Neuron (in vitro differentiated cells): Measurements from ENCODE around the gene UNC13A.

Source experiments
- H2AFZ ChIP-seq: one replicate; pipeline ENCODE4 v1.6.1; 2013; ENCODE audit warnings: low read depth, mild to moderate bottlenecking, inconsistent platforms, low read length, moderate library complexity
- H3K27me3 ChIP-seq: one replicate; pipeline ENCODE4 v1.6.1; 2013; ENCODE audit warnings: low read length; ENCODE audit not compliant: insufficient read depth
- H3K36me3 ChIP-seq: one replicate; pipeline ENCODE4 v1.6.1; 2013; ENCODE audit warnings: low read length; ENCODE audit not compliant: insufficient read depth
- H3K4me1 ChIP-seq: one replicate; pipeline ENCODE4 v1.6.1; 2013; ENCODE audit warnings: low read length; ENCODE audit not compliant: insufficient read depth
- H3K4me3 ChIP-seq: 2 replicates; pipeline ENCODE4 v1.5.1; 2013; ENCODE audit warnings: mild to moderate bottlenecking, low read length, moderate library complexity
- H3K9me3 ChIP-seq: one replicate; pipeline ENCODE4 v1.6.1; 2013; ENCODE audit warnings: low read length

The UNC13A gene

DNA sequence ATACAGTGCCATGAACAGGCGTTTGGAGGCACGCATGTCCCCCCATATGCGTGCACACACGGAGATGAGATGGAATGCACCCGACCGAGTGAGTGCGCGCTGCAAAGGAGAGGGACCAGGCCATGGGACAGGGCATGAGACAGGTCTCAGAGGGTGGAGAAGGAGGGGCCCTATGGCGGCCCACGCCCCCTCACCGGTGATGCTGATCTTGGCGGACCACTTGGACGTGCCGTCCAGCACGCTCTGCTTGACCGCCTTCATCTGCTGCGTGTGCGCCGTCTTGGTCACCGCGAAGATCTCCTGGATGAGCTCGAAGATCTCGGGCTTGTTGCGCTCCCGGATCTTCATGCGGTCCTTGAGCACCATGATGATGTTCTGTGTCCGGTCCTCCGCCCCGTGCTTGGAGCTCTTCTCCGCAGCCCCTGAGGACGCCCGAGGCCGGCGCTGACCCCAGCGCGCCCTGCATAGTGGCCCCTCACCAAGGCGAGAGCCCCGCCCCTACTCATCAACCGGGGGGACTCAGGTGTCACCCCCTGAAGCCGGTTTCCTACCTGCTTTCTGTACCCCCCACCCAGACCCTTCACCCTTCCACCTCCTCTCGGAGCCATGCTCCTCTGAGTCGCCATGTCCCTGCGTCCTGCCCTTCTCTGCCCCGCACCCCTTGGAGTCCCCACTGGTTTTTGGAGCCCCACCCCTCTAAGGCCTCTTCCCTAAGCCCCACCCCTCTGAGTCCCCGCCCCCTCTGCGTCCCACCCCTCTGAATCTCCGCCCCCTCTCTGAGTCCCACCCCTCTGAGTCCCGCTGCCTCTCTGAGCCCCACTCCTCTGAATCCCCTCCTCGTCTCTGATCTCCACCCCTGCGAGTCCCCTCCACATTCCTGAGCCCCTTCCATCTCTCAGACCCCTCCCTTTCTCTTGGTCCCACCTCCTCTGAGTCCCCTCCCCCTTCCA, 40.8 kb downstream of the UNC13A start:
- Histone ChIP-seq H2AFZ (no peak overlapping the region), H3K27me3 (no peaks in the 10 kb centered on the region), H3K4me3 (no peak overlapping the region), H3K36me3 (peaks cover 14% of the 10 kb centered on the region), H3K4me1 (no peaks in the 10 kb centered on the region), H3K9me3 (peaks cover 5% of the 10 kb centered on the region)

- Histone ChIP-seq H3K4me3 (no peak overlapping the region), H2AFZ (no peak overlapping the region), H3K9me3 (peaks cover 5% of the 10 kb centered on the region), H3K4me1 (no peaks in the 10 kb centered on the region), H3K36me3 (peaks cover 15% of the 10 kb centered on the region), H3K27me3 (no peaks in the 10 kb centered on the region)
Observed at GRCh38 chr19:17646441-17646840, 41.7 kb downstream of the UNC13A start.

GRCh38 chr19:17645339-17645963, 42.7 kb downstream of the UNC13A start:
- H3K27me3 ChIP-seq: no peaks in the 10 kb centered on the region
- H3K4me1 ChIP-seq: no peaks in the 10 kb centered on the region
- no peak overlapping the region for H2AFZ ChIP-seq
- H3K36me3 ChIP-seq: peaks cover 15% of the 10 kb centered on the region
- H3K4me3 ChIP-seq: no peak overlapping the region
- peaks cover 5% of the 10 kb centered on the region for H3K9me3 ChIP-seq

DNA sequence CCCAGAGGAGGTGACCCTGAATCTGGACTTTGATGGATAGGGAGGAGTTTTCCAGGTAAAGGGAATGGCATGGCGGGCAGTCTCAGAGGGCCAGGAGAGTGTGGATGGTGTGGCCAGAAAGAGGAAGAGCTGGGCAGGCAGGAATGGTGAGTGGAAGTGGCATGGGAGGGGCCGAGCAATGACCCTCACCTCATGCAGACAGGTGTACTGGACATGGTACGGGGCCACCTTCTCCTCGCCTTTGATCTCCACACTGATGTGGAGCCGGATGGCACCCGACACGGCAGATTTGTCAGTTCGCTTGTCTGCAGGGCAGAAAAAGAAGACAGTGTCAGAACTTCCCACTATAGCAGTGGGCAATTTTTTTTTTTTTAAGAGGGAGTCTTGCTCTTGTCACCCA, 45.5 kb downstream of the UNC13A start:
- H3K27me3 ChIP-seq: no peaks in the 10 kb centered on the region
- H3K4me1 ChIP-seq: no peaks in the 10 kb centered on the region
- peaks cover 5% of the 10 kb centered on the region for H3K9me3 ChIP-seq
- no peak overlapping the region for H2AFZ ChIP-seq
- H3K36me3 ChIP-seq: peaks cover 18% of the 10 kb centered on the region
- H3K4me3 ChIP-seq: no peak overlapping the region

DNA sequence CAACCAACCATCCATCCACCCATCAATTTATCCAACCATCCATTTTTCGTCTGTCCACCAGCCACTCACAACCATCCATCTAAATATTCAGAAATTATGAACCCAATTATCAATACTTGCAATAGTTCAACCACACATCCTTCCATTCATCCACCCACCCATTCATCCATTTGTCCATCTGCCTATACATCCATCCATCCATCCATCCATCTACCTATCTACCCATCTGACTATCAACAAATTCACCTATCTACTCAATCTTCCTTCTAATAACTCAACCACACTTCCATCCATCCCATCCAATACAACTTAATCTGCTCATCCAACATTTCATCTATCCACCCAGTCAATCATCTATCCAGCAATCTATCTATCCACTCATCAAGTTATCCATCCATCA, 46.3 kb downstream of the UNC13A start:
- no peak overlapping the region for H2AFZ ChIP-seq
- no peaks in the 10 kb centered on the region for H3K27me3 ChIP-seq
- no peak overlapping the region for H3K4me3 ChIP-seq
- H3K9me3 ChIP-seq: peaks cover 1% of the 10 kb centered on the region
- H3K4me1 ChIP-seq: no peaks in the 10 kb centered on the region
- peaks cover 14% of the 10 kb centered on the region for H3K36me3 ChIP-seq

- Histone ChIP-seq H3K4me1 (no peaks in the 10 kb centered on the region), H2AFZ (no peak overlapping the region), H3K9me3 (no peaks in the 10 kb centered on the region), H3K36me3 (peaks cover 12% of the 10 kb centered on the region), H3K27me3 (no peaks in the 10 kb centered on the region), H3K4me3 (no peak overlapping the region)
Observed at GRCh38 chr19:17641181-17641580, 47.0 kb downstream of the UNC13A start.

- Histone ChIP-seq H3K9me3 (no peaks in the 10 kb centered on the region), H2AFZ (no peak overlapping the region), H3K27me3 (no peaks in the 10 kb centered on the region), H3K4me3 (no peak overlapping the region), H3K36me3 (peaks cover 10% of the 10 kb centered on the region), H3K4me1 (no peaks in the 10 kb centered on the region)
Observed at GRCh38 chr19:17633700-17634099, 54.5 kb downstream of the UNC13A start.

GRCh38 chr19:17632577-17632976, 55.6 kb downstream of the UNC13A start:
- no peaks in the 10 kb centered on the region for H3K4me1 ChIP-seq
- H3K36me3 ChIP-seq: peaks cover 12% of the 10 kb centered on the region
- H3K27me3 ChIP-seq: no peaks in the 10 kb centered on the region
- no peak overlapping the region for H2AFZ ChIP-seq
- H3K4me3 ChIP-seq: no peak overlapping the region
- no peaks in the 10 kb centered on the region for H3K9me3 ChIP-seq

DNA sequence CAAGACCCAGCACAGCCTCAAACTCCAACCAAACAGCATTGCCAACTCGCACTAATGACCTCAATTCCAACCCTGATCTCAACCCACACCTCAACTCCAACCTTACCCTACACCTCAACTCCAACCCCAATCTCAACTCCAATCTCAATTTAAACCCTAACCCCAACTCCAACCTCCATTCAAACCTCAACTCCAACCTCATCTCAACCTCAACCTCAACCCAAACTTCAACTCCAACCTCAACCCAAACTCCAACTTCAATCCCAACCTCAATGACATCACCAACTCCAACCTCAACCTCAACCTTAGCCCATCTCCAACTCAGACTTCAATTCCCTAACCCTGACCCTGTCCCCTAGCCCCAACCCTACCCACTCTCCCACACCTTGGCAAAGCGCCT, 58.4 kb downstream of the UNC13A start:
- H3K27me3 ChIP-seq: no peaks in the 10 kb centered on the region
- no peak overlapping the region for H3K4me3 ChIP-seq
- H3K4me1 ChIP-seq: no peaks in the 10 kb centered on the region
- H3K36me3 ChIP-seq: peaks cover 14% of the 10 kb centered on the region
- no peaks in the 10 kb centered on the region for H3K9me3 ChIP-seq
- no peak overlapping the region for H2AFZ ChIP-seq

DNA sequence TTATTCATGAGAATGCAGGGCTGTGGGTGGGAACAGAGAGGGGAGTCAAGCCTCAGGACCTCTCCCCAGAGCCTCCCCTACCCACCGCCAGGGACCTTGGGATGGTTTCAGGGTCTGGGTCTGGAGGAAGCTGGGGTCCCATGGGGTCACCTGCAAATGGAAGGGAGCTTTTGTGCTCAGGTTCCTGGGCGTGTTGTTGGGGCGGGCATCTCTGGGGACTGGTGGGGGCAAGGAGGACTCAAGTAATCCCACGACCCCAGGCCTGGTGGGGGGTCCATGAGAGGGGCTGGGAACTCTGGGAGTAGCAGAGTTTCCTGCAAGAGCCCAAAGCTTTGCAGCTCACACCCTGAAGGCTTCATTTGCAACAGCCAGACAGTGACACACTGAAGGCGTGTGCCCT, 60.2 kb downstream of the UNC13A start:
- H3K27me3 ChIP-seq: no peaks in the 10 kb centered on the region
- peaks cover 16% of the 10 kb centered on the region for H3K36me3 ChIP-seq
- peaks cover under 1% of the 10 kb centered on the region for H3K9me3 ChIP-seq
- no peak overlapping the region for H2AFZ ChIP-seq
- H3K4me3 ChIP-seq: no peak overlapping the region
- H3K4me1 ChIP-seq: no peaks in the 10 kb centered on the region

- Histone ChIP-seq H2AFZ (no peak overlapping the region), H3K4me1 (no peaks in the 10 kb centered on the region), H3K4me3 (no peak overlapping the region), H3K27me3 (no peaks in the 10 kb centered on the region), H3K9me3 (peaks cover 4% of the 10 kb centered on the region), H3K36me3 (peaks cover 11% of the 10 kb centered on the region)
Observed at GRCh38 chr19:17627161-17627560, 61.0 kb downstream of the UNC13A start.

DNA sequence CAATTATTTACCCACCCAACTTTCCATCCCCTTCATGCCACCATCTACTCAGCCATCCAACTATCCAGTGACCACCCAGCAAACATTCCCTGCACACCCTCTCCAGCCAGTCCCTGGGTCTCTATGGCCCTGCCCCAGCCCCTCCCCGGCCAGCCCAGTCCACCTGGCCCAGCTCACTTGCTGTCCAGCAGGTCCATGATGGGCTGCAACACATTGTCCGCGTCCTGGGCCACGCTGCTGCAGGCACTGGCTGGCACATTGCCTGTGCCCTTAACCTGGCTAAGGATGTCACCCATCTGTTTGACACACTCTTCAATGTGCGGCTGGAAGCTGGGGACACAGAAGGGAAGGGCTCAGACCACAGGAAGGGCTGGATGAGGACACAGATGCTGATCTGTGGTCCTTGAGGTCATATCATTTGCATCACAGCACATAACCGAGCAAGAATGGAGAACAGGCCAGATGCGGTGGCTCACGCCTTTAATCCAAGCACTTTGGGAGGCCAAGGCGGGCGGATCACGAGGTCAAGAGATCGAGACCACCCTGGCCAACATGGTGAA, 61.6 kb downstream of the UNC13A start:
- Histone ChIP-seq H3K36me3 (peaks cover 11% of the 10 kb centered on the region), H3K4me1 (no peaks in the 10 kb centered on the region), H2AFZ (no peak overlapping the region), H3K27me3 (no peaks in the 10 kb centered on the region), H3K9me3 (peaks cover 9% of the 10 kb centered on the region), H3K4me3 (no peak overlapping the region)

GRCh38 chr19:17625980-17626379, 62.2 kb downstream of the UNC13A start:
- Histone ChIP-seq H3K4me3 (no peak overlapping the region), H3K36me3 (peaks cover 11% of the 10 kb centered on the region), H3K27me3 (no peaks in the 10 kb centered on the region), H2AFZ (no peak overlapping the region), H3K4me1 (no peaks in the 10 kb centered on the region), H3K9me3 (peaks cover 9% of the 10 kb centered on the region)
